Glomerular endothelial cell (primary cell): ENCODE measurements around the gene DNAH7. TPM values are rescaled to one million over a fixed set of nuclear protein-coding genes. Genes with fewer than 3 reads are reported as not detected.
"Not testable (repeated sequence)": the region's sequence is repeated elsewhere in the genome, so short reads cannot be mapped to it uniquely, and the experiment has no call there.

Source experiments
- DNase-seq: peaks from one replicate; pipeline ENCODE4 v3.0.0-alpha.2; 2011; ENCODE audit warnings: low read depth, low spot score; ENCODE audit errors: extremely low read depth
- total RNA-seq: library from RNA; depleted of rRNA; stranded (reverse); fragments of >200 nt; gene quantifications from 2 replicates; pipeline ENCODE4 v1.2.3, GENCODE V29; 2015

The DNAH7 gene
- total RNA-seq, 1 donor from 2014 or later = 0.12 TPM

DNA sequence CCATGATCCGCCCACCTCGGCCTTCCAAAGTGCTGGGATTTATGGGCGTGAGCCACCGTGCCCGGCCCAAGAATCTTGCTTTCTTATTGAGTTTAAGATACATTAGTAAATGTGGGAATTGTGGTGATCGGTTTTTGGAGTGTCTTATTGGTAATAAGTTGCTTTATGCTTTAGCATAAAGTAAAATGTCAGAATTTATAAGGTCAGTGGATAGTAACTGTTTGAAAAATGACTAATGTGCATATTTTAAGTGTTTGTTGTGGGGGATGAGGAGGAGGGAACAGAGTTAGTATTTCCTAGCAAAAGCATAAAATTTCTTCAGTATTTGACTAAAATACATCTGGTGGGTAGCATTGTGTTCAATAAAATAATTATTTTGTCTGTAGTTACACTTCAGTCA is 334.2 kb downstream of the DNAH7 start:
- no peak for DNase-seq

DNA sequence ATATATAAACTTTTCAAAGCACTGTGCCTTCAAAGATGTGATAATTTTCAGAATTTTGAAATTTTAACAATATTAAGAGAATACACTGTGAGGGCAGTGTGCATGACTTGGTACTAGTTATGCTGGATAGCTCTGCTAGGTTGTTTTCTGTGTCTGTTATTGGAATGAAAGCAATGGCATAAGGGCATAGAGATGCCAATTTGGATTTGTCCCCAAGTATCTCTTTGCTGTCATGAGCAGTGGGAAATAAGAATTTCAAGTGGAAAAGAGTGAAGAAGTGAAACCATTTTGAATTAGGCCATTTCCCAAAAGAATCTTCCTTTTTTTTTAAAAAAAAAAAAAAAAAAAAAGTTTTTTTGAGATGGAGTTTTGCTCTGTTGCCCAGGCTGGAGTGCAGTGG is 334.8 kb downstream of the DNAH7 start:
- no peak for DNase-seq

DNA sequence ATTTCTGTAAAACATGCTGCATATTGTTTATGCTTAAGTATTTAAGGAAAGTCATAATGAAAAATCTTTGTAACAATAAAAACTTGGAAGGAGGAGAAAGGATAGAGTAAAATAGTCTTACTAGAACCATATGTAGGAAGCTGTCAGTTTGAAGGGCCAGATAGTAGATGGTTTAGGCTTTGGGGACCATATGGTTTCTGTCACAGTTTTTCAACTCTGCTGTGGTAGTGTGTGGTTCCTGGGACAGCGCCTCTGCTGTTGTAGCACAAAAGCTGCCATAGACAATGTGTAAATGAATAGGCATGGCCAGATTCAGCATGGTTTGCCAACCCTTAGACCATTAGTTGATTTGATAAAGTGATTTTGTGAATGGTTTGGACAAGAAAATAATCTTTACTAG is 336.1 kb downstream of the DNAH7 start:
- DNase-seq = no peak

DNA sequence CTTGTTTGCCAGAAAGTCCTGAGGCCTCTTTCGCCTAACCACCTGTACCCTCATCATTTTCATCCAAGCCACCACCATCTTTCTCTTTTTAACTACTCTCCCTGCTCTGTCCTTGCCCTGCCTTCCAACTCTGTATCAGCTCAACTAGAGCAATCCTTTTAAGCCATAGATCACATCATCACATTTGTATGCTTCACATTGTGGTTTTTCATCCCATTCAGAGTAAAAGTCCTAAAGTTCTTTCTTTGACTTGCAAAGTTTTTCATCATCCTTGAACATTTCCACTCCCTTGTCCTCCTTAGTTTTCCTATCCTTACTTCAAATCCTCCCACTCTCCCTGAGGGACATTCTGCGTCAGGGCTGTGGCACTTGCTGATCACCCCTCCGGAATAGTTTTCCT is 337.7 kb downstream of the DNAH7 start:
- no peak for DNase-seq

DNA sequence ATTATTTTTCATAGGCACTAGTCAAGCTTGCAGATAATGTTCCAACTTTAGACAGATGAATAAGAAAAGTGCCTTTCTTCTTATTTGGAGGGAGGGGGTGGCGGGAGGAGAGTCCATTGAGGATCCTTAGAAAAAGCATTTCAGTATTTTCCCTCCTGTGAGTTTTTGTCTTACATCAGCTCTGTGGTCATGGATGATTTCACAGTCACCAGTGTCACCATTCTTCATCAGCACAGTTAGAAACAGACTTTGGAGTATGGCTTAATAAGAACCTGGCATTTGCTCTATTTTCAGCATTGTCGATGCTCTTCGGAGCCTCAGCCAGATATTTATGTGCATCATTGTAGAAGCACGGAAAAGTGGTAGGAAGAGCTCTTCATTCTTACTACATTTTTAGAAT is 341.5 kb downstream of the DNAH7 start:
- no peak for DNase-seq

DNA sequence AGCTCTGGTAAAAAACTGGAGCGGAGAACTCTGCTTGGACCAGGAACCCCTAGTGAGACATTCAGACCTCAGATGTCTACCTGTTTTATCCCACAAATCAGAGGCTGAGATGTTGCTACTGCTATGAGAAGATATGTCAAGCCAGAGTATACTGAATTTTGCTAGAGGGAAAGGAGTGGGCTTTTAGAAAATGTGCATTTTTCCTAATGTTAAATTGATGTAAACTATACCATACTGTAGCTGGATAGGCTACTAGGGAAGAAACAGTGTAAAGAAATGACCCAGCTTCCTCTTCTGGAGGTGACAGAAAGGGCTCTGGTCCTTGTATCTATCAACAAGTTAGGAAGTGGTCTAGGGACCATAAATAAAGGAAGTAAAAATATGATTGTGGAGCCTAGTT is 346.6 kb downstream of the DNAH7 start:
- no peak for DNase-seq

DNA sequence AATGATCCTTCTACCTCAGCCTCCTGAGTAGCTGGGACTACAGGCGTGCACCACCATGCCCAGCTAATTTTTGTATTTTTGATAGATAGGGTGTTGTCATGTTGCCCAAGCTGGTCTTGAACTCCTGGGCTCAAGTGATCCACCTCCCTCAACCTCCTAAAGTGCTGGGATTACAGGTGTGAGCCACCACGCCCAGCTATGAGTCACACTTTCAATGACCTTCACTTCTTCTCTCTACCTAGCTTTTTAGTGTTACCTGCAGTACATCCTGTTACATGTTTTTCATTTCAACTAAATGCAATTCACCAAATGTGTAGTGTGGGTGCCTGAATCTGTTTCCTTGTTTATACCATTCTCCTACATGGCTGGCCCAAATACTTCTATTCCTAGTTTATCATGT is 347.6 kb downstream of the DNAH7 start:
- DNase-seq = no peak

DNA sequence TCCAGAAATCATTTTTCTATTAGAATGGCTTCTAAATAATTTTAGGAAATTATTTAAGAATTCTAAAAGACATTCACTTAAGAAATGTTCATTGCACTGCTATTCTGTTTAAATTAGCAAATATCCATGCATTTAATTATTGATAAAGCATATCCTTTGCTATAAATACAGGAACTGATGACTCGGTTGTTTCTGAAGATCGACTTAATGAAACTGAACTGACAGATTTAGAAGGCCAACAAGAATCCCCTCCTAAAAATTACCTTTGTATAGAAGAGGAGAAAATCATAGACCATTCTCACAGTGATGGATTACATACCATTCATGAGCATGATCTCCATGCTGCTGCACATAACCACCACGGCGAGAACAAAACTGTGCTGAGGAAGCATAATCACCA is 352.2 kb downstream of the DNAH7 start:
- no peak for DNase-seq

DNA sequence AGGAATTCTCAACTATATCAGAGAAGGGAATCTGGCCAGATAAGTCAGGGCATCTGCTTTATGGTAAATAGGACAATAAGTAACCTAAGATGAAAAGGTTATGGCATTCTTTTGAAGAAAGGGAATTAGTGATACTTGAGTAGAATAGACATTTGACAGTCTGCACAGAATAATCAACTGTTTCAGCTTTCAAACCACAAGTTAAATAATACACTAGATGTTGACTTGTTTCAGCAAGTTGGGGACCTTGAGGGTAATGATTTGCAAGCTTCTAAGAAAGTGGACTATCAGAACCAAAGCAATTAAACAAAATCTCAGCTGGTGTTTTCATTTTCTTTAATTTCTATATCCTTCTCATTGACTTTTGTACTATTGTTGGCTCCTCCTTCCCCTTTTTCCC is 357.2 kb downstream of the DNAH7 start:
- DNase-seq = no peak

DNA sequence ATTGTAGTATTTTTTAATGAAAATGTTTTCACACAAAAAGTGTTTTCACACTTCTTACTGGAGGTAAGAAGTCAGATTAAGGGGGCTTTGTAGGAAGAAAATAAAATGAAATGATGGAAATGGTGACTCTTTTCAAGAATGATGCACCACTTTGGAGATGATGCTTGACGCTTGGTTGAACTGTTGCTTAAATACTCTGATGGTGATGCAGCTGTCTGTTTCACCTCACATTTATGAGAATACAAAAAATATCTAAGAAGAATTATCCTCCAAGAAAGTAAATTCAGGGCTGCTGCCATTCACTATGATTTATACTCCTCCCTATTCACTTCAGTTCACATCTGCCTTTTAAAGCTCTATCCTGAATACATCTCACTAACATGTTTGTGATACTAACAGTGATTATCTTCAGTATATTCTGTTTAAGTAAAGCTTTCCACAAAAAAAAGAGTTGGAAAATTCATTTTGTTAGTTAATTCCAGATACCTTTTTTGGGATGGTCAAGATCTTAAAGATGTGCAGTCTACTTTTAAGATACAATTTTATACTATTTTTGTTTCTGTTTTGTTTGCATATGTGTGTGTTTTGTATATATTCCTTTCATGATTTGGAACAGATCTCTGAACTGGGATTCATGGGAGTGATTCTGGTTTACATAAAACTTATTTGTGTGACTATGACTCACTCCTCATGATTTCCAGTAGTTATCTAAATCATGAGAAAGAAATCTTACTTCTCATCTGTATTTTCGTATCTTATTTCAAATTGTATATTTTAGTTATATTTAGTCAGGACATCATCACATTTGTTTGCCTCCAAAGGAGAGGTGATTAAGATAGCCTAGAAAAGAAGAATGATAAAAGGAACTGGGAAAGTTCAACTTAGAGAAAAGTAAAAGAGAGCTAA is 358.5 kb downstream of the DNAH7 start:
- DNase-seq = no peak

DNA sequence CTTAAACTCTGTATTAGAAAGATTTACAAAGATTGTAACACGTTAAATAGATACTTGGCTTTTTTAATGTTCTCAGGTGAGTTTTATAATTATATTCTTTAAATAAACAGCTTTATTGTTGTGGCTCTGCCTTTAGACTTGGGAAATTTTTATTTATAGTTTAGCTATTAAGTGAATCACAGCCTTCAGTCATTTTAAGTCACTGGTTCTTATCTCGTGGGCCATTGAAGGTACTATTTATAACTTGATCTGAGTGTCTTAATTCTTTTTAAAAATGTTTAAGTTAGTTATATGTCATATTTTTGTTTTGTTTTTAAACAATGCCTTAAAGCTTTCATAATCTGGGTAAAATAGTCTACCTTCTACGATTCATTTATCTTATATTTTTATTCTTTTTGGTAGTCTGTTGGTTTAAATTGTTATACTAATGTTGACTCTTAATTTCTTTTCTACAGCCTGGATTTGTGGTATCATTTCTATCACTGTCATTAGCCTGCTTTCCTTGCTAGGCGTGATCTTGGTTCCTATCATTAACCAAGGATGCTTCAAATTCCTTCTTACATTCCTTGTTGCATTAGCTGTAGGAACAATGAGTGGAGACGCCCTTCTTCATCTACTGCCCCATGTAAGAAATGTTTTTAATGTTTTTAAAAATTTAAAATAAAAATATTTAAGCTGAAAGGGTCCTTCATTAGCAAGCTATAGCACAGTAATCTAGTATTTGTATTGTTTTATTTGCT is 362.3 kb downstream of the DNAH7 start:
- DNase-seq = no peak

DNA sequence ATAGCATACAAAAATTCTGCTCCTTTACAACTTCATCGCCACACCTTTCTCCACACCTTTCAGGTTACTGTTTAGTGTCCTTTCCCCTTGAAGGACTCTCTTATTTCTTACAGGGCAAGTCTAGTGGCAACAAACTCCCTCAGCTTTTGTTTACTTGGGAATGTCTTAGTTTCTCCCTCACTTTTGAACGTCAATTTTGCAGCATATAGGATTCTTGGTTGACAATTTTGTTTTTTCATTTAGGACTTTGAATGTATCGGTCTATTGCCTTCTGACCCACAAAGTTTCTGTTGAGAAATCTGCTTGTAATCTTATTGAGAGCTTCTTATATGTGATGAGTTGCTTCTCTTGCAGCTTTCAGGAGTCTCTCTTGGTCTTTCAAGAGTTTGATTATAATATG is 368.2 kb downstream of the DNAH7 start:
- DNase-seq = no peak

DNA sequence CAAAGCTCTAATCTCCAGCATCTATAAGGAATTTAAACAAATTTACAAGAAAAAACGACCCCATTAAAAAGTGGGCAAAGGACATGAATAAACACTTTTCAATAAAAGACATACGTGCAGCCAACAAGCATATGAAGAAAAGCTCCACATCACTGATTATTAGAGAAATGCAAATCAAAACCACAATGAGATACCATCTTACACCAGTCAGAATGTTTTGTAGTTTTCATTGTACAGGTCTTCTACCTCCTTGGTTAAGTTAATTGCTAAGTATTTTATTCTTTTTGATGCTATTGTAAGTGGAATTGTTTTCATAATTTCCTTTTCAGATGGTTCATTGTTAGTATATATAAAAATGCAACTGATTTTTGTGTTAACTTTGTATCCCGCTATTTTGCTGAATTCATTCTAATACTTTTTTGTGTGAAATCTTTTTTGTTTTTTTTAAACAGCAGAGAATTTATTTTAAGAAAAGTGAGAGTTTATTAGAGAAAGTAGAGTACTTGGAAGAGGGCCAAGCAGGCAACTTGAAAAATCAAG is 370.9 kb downstream of the DNAH7 start:
- DNase-seq = no peak

DNA sequence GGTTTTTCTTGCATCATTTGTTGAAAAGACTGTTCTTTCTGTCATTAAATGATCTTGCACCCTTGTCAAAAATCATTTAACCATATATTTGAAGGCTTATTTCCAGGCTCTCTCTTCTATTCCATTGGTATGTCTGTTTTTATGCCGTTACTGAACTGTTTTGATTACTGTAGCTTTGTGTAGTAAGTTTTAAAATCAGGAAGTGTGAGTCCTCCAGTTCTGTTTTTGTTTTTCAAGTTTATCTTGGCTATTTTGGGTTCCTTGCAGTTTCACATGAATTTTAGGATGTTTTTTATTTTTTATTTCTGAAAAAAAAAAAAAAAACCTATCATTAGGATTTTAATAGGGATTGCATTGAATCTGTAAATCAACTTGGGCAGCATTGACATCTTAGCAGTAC is 372.6 kb downstream of the DNAH7 start:
- no peak for DNase-seq

DNA sequence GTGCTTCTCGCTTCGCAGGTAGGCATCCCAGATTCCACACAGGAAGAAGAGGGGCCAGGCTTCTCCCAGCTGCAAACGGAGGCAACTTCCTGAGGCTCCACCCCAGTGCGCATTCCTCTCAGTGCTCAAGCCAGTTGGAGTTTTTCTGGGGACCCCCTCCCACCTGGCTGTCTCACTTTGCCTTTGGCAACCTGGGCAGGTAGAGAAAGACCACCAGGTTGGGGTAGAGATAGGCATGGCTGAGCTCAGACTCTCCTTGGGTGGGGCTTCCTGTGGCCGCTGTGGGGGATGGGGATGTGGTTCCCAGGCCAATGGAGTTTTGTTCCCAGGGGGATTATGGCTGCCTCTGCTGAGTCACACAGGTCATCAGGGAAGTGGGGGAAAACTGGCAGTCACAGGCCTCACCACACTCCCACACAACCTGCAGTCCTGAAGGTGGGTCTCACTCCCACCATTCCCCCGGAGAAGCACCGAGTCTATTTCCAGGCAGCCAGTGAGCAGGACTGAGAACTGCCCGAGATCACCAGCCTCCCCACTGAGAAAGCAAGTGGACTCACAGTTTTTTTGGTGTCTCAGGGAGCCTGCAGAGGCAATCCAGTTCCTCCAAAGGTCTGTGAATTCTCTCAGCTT is 373.5 kb downstream of the DNAH7 start:
- no peak for DNase-seq

DNA sequence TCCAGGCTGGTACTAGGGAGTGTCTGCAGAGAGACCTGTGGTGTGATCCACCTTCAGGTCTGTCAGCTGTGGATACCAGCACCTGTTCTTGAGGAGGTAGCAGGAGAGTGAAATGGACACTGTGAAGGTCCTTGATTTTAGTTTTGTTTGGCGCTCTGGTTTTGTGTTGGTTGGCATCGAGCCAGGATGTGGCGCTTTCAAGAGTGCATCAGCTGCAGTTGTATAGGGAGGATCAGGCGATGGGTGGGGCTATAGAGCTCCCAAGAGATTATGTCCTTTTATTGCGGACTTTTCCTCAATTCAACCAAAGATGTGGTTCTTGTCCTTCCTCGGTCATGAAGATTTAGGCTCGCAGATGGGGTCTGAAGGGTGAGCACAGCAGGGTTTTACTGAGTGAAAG is 374.1 kb downstream of the DNAH7 start:
- DNase-seq = no peak

DNA sequence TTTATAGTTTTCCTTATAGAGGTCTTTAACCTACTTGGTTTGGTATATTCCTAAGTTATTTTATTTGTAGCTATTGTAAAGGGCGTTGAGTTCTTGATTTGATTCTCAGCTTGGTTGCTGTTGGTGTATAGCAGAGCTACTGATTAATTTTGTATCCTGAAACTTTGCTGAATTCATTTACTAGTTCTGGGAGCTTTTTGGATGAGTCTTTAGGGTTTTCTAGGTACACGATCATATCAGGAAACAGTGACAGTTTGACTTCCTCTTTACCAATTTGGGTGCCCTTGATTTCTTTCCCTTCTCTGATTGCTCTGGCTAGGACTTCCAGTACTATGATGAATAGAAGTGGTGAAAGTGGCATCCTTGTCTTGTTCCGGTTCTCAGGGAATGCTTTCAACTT is 376.1 kb downstream of the DNAH7 start:
- not testable (repeated sequence) for DNase-seq
